HG03457 (cell line): Measurements from ENCODE around the gene SMYD1.

Source experiments
- ATAC-seq: cut with Tn5 transposase; IDR thresholded peaks from one replicate; pipeline ENCODE4 v1.9.1; 2021; ENCODE audit warnings: moderate number of reproducible peaks; ENCODE audit not compliant: unreplicated experiment

SMYD1 gene

DNA sequence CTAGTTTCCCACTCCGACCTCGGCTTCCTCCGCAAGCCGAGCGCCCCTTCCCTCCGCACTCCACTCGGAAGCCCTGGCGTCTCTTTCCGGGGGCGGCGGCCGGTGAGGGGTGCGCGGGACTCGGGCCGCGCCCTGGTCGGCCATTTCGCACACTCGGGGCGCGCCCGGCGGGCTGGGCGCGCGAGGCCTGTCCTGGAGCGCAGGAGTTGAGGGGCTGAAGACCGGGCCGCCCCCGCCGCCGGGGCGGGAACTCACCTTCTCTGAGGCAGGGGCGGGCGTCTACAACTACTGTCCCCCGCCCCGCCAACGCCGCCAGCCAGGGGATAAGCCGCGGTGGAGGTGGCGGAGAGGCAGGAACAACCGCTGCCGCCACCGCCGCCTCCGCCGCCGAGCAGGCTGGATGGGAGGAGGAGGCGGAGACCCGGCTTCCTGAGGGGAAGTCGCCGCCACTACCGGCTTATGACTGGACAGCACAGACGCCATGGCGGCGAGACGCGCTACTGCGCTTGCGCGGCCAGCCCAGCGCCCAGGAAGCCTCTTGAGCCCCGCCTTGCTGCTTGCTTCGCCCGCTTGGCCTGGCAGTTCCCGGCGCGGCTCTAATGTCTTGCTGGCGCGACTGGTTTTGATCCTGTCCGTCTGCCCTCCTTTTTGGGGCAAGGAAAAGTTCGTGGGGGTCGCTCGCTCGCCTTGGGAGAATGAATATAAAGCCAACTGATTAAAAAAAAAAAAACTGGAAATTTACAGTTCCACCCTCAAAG is 12.1 kb upstream of the SMYD1 start, which contains the start of gene KRCC1:
KRCC1 (minus strand) TSS at position 413 of the 758 bp plus-strand sequence. CDS start 27,220 bp downstream, outside the sequence.
- ATAC-seq, result peak; percentile 90

DNA sequence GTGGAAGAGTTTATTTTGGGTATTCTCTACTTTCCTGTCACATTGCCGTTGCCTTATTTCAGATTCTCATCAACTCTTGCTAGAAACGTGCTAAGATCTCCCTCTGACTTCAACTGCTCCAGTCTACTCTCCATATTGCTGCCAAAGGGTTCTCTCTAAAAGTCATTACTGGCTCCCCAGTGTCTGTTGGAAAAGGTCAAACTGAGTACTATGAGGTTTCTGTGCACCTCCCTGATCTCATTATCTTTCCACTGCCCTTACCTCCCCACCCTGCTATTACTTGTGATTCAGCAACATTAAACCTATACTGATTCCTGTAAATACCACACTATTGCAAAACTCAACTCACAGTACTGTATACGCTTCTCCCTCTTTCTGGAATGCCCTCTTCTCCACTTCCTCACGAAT is 10.2 kb upstream of the SMYD1 start:
- ATAC-seq, result no peak

DNA sequence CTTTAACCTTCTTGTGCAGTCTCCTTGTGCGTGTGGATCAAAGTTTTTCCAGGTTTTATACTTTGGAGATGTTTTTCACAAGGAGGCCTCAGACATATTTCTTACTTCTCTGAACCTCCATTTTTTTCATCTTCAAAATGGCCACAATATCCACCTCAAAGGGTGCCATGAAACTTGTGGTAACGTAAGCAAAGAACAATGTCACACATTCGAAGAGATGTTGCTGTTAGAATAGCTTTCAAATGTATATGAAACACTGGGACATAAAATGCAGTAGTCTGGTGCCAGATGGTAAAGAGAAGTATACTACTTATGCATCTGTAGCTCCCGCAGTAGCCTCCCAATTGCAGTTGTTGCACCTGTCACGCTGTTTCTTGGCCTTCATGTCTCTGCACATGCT is 9.4 kb upstream of the SMYD1 start:
- no peak for ATAC-seq

DNA sequence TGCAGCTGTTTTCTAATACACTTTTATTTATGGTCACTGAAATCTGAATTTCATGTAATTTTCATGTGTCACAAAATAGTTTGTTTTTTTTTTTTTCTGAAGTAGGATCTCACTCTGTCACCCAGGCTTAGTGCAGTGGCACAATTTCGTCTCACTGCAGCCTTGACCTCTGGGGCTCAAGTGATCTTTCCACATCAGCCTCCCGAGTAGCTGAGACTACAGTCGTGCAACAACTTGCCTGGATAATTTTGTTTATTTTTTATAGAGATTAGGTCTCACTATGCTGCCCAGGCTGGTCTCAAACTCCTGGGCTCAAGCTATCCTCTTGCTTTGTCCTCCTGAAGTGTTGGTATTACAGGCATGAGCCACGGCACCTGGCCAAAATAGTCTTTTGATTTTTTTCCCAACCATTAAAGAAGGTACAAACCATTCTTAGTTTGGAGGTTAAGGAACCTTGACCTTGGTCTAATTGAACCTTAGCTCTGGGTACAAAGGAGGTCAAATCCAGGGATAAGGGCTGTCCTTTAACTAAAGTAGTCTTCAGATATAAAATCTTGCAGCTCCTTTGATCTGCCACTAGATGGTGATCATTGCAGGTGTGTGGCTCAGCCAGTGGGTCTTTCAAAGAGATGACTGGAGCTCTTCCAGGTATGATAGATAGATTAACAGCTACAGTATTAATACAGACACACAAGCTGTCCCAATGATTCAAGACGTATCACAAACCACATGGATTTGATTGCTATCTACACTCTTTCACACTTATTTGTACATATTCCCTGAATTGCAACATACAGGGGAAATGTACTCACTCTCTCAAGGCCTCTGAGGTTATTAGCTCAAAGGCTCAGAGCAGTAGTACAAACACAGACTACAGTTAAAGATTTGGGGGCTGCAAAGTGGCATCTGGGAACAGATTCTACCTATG is 7.4 kb upstream of the SMYD1 start:
- ATAC-seq, result no peak

DNA sequence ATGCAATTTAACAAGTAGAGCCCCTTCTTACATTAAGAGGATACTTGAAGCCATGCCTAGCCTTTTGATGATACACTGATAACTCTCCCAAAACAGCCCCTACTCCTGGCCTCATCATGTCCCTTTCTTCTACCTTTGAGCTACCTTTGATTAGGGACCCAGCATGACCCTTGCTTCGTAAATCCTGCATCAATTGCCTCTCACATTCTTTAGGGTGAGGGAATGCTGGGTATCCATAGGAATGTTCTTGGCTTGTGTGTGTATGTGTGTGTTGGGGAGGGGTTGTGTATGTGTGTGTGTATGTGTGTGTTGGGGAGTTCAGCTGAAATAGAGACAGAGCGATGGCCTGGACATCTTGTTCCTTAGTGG is 6.7 kb upstream of the SMYD1 start:
- ATAC-seq, result no peak

DNA sequence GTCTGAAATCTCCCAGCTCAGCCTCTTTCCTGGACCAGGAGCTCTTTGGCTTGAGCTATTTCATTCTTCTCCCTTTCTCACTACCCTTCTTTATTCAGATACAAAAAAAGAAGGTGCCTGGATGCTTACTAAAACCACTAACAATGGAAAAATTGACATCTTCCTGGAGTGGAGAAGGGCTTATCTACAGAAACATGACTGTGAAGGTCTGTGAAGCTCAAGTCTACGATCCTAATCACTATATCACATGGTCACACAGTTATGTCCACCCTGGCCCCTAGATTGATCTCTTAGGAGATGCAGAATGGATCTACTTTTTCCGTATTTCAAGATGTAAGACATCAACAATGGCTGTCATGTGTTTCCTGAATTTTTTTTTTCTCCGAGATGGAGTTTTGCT is 6.3 kb upstream of the SMYD1 start:
- ATAC-seq, result no peak

DNA sequence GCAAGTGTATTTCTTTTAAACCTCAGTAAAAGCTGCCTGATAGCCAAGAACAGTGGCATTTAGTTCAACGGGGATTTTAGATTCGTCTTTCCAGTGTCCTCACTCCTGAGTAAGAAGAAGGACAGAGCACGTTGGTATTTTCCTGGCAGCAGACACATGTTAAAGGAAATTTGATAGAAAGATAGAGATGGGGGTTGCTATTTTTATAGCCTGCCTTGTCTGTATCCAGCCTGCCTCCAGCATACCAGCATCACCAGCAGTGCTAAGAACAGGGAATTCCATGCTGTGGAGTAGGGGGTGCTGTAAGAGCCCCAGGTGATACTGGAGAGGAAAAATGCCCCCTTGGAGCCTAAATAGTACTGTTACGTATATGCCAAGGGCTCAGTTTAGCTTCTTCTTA is 1.1 kb upstream of the SMYD1 start:
- no peak for ATAC-seq

DNA sequence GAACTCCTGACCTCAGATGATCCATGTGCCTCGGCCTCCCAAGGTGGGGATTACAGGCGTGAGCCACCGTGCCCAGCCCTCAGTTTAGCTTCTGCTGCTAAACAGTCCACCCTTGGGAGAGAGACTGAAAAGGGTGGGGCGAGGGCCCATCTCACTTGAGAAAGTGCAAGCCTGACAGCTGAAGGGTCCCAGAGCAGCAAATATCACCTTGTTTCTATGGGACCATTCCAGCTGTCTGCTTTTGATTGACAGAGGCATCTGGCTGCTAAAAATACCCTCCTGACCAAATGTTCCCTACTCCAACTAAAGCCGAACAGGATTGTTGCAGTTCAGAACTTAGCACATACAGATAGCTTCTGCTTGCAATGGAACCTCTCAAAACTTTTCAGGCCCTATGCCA is 436 bp upstream of the SMYD1 start:
- no peak for ATAC-seq

DNA sequence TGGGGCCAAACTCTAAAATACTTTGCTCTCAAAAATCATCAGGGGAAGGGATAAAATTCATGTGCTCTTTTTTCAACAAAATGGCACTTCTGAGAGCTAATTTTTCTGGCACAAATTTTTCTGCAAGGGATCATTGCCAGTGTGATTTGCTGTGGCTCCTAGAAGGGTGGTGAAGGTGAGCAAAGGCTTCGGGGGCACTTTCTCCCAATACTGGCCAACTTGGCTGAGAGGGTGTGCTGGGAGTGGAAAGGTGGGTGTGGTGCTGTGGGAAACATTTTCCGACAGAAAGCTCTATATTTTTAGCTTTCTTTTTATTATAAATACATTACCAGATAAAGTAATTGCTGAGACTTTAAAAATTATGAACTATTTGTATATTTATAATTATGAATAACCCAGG is 419 bp downstream of the SMYD1 start:
- no peak for ATAC-seq

DNA sequence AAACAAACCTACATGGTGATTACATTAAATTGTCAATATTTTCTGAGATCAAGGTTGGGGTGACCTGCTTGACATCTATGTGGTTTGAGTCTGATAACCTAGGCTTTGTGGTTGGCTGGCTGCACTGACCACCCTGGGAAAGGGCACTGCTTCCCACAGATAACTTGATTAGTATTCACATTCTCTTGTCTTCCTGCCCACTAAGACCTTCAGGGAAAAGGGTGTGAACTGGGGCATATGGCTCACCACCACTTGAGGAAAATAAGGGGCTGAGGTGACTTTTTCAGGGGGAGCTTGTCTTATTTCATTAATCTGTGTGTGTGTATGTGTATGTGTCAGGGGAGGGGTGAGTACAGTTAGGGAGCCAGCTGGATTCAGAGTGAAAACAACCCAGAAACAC is 1.5 kb downstream of the SMYD1 start:
- ATAC-seq, result no peak

DNA sequence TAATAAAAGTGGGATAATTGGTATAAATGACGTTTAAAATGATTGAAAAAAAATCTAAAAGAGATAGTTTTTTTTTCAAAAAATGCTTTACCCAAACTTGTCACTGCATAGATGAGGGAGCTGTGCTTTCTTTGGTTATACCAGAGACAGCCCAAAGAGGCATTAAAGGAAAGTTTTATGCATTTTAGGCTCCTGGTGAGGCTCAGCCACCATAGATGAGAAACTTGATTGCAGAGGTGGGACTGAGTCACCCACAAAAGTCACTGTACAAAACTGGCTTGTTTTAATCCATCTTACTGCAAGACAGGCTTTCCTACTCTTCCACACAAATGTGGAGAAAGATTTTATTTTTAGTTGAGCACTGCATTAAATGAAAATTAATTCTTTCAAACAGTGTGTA is 2.4 kb downstream of the SMYD1 start:
- ATAC-seq, result no peak

DNA sequence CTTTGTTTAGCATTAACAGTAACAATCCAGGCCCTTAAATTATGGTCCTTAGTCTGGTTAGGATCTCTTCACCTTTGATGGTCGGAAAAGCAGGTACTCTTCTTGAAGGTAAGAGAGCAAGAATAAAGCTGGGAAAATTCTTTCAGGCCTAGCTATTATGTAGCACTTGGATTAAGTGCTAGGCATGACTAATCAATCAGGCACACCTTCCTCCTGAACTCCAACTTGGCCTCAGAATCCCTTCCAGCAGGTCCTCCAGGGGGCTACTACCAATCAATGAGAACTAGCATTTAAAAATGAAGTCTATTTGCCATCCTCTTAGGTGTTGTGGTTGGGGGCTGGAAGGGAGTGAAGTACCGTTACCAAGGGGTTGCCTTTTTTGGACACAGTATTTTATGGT is 3.7 kb downstream of the SMYD1 start:
- ATAC-seq, result no peak

DNA sequence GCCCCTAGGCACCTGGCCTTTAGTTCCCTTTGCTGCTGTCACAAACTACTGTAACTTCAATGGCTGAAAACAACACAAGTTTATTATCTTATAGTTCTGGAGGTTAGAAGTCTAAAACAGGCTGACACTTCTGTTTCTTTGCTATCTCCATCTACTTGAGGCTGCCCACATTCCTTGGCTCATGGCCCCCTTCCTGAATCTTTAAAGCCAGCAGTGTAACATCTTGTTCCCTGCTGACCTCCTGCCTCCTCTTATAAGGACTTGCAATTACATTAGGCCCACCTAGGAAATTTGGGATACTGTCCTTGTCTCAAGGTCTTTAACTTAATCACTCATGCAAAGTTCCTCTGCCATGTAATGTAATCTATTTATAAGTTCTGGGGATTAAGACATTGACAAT is 6.5 kb downstream of the SMYD1 start:
- ATAC-seq, result no peak

DNA sequence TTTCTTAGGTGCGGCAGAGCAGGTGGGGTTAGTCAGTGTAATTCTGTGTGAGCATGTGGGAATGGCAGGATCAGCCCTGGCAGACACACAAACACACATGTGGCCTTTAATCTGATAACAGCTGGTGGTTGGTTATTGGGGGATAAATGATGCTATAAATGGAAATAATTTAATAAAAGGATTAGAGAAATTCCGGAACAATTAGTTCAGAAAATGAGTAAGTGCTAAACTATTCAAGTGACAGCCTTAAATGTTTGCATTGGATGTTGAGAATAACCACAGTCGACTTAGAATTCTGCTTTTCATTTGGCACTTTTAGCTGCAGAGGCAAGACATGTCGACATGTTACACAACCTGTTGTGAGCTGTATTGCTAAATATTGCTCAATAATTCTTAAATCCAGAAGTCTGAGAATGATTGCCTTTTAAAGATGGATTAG is 7.2 kb downstream of the SMYD1 start:
- no peak for ATAC-seq

DNA sequence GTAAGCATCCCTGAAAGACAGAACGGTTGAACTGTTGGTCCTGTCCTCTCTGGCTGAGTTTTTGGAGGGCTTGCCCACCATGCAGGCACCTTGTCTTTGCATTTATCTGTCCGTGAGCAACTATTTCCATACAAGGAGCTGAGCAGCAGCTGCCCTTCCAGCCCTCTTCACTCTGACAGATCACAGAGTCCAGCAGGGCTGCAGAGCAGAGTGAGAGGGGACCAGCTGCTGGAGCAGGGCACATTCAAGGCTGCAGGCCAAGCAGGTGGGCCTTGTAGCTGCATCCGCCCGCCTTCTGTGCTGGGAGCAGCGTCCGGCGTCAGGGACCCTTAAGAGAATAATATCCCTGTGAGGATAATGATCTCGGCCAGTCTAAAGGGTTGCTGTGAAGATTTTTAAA is 9.5 kb downstream of the SMYD1 start:
- ATAC-seq, result no peak

DNA sequence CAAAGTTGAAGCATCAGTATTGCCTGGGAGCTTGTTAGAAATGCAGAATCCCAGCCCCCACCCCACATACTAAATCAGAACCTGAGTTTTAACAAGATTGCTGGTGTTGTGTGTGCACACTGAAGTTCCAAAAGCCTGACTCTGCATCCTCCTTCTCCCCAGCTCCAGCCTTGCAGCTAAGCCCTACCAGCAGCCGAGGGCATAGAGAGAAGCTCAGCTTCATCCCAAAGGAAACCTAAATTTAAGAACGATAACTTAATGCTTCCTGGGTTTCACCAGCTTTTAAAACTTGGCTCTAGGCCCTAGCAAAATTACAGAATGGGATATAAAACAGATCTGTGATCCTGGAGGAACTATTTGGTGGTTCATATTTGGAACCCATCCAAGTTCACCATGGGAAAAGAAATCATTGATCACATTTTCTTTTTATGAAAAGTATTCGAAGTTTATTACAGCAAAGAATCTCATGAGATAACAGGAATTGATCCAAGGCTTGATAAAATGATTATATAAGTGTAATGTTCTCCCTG is 11.1 kb downstream of the SMYD1 start:
- ATAC-seq, result no peak

DNA sequence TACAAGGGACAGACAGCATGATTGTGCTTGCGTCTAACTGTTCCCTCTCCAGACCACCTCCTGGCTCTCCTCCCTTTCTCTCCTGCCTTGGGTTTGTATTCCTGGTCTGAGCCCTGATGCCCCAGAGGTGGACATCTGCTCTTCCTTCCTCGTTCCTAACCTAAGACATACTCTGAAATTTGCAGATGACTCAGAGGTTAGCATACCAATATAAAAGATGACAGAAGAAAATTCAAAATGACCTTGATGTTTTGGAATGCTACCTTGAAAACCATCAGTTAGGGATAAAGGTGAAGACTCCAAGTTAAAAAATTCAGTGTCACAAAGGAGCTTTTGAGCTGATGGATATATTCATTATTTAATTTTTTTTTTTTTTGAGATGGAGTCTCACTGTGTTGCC is 12.9 kb downstream of the SMYD1 start:
- ATAC-seq, result no peak

DNA sequence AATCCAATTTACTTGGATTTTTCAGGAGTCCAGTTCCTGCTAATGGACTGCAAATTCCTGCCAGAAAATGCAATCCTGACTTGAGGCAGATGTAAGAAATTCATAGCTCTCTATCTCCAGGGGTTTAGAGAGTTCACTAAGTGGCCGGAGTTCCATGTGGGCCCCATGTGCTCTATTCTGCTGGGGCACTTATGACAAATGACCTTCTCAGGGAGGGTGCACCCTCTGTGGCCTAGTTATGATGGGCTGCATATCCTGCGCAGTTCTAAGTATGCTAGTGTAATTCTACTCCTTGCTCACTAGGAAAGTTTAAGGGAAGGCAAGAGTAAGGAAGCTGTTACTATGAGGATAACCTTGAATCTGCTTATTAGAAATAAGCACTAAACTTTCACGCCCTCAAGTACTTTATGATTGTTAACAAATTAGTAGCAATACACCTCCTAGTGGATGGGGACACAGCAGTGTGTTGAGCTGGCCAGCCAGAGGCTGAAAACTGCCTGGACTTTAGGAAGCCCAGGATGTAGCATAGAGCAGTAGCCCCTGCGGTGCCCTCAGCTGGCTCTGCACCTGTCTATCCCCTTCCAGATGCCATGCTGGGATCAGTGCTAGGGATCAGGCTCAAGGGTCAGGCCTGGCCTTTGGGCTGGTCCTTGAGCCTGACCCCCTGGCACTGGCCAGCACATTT is 14.4 kb downstream of the SMYD1 start:
- ATAC-seq, result no peak

DNA sequence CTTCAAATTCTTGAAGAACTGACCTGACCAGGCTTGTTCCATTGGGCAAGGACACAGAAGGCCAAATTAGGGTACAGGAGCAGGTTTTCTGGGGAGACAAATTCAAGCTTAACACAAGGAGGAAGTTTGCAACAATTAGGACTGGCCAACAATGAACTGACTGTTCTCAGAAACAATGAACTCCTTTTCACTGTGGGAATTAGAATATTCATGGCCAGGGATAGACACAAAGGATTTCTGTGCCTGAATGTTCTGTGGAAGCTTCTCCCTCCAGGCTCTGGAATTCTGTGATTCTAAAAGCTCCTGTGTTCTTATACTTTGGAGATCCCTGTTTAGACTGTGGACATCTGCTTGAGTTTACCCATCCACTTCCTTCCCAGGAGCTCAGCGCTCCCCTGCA is 15.2 kb downstream of the SMYD1 start:
- ATAC-seq, result no peak

DNA sequence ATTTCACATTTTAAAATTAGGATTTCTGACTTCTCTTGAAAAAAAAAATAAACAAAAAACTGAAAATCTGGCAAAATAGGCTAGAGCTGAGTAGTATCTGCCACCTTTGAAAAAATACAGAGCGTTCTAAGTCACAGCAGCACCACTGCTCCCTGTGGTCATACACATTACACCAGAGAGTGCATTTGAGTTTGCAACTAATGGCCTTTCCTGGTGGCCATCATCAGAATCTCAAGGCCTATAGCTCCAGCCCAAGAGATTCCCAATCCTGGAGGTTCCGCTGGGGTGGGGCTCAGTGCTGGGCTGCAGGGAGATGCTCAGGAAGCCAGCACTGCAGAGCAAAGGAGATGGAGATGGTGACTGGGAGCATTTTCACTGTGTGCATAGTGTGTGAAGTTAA is 17.5 kb downstream of the SMYD1 start:
- ATAC-seq, result no peak

DNA sequence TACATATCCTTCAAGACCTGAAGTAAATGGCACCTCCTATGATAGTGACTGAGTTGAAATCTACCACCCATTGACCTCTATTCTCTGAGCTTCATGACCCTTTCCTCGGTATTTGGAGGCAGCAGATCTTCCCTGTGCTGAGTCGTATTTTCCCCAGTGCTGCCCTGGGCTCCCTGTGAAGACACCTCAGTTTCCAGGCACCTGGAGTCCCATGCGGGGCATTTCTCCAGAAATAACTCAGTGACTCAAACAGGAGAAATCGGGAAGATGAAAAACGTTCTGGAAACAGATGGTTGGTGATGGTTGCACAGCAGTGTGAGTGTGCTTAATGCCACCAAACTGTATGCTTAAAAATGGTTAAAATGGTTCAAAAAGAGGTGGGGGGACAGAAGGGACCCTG is 18.0 kb downstream of the SMYD1 start:
- no peak for ATAC-seq
